ENCODE results near the gene FSCN2.

The FSCN2 gene

DNA sequence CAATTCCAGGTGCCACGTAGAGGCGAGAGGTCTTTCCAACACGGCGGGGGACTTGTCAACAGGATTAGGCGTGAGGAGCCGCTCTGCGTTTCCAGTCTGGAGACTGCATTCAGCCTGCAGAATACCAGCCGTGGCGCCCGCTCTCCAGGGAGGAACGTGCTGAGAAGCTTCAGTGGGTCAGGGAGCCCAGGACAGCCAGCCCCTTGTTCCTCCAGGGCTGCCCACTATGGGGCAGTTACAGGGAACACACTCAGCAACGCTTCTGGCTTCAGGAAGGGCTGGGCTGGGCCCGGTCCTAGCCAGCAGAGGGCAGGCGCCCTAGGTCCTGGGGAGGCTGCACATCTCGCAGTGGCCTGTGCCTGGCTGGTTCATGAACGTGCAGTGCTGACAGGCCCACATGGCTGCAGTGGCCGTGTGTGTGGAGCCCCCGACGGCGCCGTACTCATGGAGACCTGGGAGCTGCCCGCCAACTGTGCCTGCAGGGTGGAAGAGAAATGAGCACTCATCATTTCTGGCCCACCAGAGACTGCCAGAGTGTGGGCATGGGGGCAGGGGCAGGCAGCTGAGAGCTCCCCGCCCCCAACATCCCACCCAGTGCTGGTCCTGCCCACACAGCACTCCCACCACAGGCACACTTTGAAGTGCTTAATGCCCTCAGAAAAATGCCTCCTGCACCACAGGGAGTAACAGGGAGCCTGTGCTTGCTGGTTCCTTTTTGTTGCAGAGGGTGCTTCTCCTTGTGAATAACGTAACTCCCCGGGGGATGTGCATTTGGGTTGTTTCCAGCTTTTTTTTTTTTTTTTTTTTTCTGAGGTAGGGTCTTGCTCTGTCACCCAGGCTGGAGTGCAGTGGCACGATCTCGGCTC, 31.0 kb downstream of the FSCN2 start:
- FAIRE-seq: no peak

DNA sequence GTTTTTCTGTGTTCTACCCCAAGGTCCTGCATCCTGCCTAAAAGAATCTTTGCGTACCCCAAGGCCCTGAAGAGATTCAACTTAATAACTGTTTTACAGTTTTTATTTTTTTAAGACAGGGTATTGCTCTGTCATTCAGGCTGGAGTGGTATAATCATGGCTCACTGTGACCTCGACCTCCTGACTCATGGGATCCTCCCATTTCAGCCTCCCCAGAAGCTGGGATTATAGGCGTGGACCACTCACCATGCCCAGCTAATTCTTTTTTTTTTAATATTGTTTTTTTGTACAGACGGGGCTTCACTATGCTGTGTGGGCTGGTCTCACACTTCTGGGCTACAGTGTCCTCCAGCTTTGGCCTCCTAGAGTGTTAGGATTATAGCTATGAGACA, 33.3 kb downstream of the FSCN2 start:
- no peak for FAIRE-seq

DNA sequence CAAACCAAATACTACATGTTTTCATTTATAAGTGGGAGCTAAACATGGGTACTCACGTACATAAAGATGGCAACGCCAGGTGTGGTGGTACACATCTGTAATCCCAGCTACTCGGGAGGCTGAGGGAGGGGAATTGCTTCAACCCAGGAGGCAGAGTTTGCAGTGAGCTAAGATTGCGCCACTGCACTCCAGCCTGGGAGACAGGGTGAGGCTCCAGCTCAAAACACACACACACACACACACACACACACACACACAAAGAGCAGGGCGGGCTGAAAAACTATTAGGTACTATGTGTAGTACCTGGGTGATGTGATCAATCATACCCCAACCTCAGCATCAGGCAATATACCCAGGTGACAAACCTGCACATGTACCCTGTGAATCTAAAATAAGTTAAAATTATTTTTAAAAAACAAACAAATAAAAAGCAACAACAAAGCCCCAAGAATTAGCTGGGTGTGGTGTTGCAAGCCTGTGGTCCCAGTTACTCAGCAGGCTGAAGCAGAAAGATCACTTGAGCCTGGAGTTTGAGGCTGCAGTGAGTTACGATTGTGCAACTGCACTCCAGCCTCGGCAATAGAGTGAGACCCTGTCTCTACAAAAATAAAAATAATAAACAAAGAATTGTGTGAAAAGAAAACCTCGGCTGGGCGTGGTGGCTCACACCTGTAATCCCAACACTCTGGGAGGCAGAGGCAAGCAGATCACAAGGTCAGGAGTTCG, 35.8 kb downstream of the FSCN2 start:
- no peak for FAIRE-seq

DNA sequence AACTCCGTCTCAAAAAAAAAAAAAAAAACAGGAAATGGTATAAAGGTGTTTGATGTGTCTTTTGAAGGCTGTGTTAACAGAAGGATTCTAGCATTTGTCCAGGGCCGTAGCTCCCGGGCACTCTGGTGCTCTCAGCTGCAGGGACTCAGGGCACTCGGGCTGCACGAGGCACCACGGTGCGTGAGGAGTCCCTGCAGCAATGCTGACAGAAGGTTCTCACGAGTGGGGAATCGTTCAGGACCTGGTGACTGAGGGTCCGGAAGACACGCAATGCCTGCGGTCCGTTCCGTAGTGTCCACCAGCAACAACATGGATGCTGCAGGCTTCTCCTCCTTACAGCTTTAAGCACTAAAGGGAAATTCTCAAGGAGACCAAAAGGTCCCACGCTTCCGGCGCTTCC, 36.6 kb downstream of the FSCN2 start:
- no peak for FAIRE-seq

DNA sequence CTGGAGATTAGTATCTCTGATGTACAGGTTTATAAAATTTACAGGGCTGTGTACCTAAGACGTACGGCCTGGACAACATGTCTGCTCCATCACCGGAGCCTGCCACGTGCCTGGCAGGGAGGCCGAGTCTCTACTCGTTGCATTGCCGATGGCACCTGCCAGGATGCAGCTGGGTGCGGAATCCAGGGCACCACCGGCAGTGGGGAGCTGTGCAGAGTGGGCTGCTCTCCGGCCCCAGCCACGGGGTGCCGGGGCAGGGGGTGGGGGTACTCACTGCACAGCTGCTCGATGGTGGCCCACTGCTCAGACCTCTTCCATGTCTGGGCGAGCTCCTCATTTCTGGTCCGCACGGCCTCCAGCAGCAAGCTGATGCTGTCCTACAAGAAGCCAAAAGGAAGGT, 37.1 kb downstream of the FSCN2 start:
- no peak for FAIRE-seq

DNA sequence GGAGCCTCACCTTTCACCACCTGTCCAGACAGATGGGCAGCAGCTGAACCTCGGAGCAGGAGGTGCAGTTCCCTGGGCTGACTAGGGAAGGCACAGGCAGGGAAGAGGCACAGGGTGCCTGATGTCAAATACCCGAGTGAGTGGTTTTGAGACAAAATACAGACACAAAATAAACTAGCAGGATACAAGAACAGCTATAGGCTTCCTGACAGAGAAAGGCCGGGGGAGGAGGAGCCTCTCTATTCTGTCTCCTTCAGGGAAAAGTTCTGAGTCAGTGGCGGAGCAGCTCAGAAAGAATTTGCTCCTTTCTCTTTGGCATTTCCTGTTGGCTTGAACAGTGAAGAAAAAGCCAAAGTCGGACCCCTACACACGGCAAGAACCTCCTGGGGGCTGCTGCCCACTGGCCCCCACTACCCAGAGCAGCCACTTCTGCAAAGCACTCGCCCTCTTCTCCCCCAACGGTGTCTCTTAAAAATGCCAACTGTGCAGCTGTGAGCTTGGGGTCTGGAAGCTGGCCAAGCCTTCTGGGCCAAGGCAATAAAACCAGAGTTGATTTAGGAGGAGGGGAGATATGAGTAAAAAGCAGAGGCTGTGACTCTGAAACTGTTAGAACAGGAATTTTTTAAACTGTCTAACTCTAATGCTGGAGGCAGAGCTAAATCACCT, 38.4 kb downstream of the FSCN2 start:
- no peak for FAIRE-seq

DNA sequence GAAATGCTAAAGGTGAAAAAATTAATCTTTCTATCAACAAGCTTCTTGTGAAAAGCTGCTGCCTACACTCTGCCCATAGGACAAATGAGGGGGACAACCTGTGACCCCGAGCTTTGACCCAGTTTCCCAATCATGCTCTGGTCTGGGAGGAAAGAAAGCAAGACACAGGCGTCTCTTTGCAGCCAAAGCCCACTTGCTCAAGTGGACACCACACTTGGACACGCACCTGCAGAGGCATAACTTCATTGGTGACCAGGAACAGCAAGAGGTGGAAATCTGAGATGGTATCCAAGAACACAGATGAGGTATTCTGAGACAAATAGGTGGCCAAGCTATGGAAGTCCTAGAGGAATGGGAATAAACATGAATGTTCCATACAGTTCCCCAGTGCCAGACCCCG, 39.0 kb downstream of the FSCN2 start:
- no peak for FAIRE-seq

DNA sequence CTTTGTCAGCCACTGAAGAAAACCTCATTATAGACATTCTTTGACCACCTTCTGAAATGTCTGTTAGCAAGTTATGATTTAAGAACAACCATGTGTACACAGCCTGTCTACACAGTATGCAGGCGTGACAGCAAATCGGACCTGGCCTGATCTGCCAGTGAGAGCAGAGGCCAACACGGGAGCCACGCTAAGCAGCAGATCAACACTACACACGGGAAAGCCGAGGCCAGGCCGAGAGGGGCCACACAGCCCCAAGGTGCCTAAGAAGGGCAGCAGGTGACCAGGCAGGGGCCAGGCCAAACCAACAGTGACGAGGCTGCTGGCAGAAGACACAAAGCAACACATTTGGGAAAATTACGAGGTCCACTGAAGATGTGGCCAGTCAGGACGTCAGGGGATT, 40.2 kb downstream of the FSCN2 start:
- FAIRE-seq: no peak

DNA sequence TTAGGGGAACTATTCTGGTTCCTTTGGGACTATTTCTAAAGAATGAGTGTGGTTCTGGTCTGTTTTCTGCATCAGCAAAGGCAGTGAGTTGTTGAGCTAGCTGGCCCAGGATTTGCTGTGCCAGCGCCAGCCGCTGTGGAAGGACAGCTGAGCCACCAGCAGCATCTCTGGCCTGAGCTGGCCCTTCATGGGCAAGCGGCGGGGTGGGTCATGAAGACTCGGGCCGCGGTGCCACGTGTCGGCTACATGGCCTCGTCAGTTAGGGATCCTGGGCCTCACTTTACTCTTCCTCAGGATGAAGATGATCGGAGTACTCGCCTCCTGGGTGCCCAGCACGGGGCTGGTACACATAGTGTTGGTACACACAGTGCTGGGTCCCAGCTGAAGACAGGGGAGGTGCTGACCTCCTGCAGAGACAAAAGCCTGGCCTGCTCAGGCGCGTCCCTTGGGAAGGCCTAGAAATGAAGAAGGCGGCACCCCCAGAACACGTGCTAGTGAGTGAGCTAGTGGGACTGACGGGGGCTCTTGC, 41.9 kb downstream of the FSCN2 start:
- no peak for FAIRE-seq

DNA sequence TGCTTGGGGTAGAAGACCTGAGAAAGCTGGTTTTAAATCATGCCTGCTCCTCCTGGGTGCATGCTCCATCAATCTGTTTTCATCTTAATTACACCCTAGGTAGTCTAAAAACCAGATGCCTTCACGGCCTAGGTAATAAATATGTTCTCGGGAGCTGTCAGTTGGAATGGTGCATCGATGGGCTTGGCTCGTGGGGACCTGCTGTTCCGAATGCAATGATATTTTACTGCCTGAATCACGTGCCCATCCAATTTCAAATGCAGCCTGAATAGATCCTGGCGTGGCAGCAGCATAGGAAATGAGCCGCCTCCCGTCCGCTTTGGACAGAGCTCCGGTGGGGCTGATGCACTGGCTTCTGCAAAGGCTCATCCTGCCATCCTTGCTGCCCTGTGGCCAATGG, 42.8 kb downstream of the FSCN2 start:
- FAIRE-seq: no peak

DNA sequence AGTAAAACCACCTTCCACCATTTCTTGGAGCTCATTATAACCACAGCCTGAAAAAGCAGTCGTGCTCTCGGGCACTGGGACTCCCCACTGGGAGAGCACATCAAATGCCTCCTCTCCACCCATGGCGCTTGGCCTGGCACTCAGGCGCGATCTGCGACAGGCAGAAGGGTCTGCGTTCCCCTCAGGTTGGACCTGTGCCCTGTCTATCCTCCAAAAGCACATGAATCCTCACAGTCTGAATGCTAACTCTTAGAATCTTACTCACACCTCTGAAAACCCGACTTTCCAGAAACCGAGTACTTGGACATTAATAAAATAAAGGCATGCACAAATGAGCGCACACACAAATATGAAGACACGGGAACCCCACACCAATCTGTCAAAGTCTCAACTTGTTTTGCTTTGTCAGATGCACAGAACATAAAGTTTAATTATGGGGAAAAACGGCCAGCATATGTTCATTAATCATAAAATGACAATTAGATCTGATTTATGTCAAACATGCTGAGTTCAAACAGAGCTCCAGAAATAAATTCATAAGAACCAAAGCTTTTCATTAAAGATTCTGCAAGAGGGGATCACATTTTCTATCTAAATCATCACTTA, 44.5 kb downstream of the FSCN2 start:
- no peak for FAIRE-seq

DNA sequence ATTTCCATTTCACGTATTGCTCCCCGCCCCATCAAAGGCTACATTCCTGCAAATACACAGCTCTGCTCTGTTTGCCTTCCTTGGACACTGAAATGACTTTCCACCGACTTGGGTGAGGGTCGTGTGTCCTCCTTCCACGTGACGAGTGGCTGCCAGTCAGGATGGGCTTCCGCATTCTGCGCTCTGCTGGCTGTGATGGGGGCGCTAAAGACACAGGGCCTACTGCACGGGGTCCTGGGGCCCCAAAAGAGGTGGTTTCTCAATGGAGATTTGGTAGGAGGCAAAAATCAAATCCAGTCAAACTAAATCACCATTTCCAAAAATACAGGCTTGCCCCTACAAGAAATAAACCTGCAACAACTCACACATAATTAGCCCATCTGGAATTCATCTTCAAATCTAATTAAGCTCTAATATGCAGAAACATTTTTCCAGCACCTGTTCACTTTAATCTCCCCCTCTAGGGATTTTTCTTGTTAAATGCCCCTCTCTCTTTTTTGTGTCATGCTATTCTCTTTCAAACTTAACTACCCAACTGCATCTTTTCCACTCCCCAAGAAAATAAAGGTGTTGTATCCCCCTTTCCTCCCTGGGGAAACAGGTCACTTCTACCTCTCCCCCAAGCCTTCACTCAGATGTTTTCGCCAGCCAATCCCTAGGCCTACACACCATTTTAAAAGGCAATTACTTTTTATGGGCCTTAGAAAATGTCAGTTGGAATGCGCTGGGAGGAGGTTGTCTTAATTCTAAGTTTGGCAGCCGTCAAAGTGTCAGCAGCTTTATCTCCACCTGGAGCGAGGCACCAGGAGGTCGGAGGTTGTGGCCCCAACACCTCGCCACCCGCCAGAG, 45.8 kb downstream of the FSCN2 start:
- FAIRE-seq: no peak

DNA sequence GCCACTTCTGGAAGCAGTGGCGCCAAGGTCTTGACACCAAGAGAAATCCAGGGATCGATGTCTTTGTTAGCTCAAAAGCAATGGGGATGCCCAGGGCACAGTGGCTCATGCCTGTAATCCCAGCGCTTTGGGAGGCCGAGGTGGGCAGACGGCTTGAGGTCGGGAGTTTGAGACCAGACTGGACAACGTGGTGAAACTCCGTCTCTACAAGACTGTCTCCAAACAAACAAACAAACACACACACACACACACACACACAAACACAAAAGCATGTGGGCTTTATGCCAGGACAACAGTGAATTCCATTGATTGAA, 46.4 kb downstream of the FSCN2 start:
- FAIRE-seq: no peak

DNA sequence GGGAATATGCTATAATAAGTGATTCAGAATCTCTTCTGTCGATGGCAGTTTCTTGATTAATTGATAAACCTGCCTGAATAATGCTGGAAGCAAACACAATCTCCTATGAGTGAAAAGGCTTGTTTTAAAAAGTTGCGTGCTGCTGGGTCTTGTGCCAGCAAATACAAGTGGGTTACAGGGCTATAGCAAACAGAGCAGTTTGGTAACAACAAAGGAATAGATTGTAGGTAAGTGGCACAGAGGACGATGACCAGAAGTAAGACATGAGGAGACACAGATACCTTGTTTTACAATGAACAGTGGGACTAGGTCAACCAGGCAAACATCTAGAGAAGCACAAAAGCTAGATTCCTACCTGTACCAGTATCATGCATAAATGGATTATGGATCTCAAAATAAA, 47.7 kb downstream of the FSCN2 start:
- FAIRE-seq: no peak

DNA sequence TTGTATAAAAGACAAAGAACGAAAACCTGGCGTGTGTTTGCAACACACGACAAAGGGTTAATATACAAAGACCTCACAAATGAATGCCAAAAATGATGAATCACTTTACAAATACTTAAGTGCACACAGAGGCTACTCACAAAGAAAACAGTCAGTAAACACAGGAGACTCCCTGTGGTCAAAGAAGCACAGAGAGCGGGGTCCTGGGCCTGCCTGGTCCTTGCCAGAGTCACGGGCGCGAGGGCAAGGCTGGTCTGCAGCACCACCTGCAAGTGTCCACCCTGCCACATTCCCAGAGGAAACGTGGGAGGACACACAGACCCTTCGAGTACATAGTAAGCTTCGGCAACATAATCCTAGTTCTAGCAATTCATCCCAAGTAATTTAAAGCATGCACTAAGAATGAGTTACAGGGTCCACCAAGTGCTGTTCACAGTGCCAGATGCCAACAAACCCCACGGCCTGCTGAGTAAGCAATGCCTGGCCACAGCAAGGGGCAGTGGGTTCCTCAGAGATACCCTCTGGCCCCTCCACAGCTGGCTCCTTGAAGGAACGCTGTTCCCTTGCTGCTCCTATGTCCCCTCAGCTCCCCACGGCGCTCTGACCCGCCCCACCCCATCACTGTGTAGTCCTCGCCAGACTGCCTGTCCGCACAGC, 48.6 kb downstream of the FSCN2 start:
- no peak for FAIRE-seq

DNA sequence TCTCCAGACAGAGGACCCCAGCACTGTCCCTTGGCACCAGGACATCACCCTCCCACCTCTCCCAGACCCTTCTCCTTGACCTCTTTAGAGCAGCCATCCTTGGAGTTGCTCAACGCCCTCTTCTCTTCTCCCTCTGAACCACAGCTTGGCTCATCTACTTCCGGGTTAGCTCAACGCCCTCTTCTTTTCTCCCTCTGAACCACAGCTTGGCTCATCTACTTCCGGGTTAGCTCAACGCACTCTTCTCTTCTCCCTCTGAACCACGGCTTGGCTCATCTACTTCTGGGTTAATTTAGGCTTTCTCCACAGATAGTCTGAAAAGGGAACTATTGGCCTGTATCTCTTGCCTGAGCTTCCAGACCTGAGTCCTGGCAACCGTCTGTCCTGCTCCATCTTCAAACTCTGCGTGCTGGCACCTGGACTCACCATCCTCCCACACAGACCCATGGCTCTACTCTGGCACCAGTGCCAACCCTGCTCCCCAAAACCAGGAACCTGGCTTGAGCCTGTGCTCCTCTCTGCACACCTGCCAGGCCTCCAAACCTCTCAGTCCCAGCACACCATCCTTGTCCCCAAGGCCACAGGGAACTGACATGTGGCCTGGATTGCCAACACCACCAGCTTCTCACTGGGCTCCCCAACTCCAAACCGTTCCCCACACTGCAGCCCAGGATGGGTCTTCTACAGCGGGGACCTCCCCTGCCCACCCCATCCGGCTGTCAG, 49.3 kb downstream of the FSCN2 start:
- FAIRE-seq: peak; percentile 99

DNA sequence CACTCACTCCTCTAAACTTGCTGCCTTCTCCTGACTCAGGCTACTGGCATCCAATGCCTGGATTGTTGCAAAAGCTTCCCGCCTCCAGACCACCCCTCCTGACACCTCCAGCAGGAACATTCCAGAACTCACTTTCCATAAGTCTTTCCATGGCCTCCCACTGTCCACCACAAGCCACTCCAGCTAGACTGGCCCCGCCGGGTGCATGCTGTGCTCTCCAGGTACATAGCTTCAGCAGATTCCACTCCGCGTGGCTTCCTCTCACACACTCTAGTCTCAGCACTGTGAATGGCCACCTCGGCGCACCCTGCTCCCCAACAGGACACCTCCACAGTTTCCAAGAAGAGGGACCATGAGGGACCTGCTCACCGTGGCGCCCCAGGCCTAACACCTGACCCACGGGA, 49.9 kb downstream of the FSCN2 start:
- FAIRE-seq: no peak

DNA sequence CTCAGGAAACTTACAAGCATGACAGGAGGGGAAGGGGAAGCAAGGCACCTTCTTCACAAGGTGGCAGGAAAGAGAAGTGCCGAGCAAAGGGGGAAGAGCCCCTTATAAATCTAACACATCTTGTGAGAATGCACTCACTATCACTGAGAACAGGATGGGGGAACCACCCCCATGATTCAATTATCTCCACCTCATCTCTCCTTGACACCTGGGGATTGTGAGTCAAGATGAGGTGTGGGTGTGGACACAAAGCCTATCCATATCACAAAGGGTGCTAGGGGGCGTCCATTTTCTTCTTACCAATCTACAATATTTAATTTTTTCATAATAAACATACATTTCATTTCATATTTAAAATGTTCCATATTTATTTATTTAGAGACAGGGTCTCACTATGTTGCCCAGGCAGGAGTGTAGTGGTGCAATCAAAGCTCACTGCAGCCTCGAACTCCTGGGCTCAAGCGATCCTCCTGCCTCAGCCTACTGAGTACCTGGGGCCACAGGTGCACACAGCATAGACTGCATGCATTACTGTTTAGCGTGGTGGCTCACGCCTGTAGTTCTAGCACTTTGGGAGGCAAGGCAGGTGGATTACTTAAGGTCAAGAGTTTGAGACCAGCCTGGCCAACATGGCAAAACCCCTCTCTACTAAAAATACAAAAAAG, 50.5 kb downstream of the FSCN2 start:
- no peak for FAIRE-seq

DNA sequence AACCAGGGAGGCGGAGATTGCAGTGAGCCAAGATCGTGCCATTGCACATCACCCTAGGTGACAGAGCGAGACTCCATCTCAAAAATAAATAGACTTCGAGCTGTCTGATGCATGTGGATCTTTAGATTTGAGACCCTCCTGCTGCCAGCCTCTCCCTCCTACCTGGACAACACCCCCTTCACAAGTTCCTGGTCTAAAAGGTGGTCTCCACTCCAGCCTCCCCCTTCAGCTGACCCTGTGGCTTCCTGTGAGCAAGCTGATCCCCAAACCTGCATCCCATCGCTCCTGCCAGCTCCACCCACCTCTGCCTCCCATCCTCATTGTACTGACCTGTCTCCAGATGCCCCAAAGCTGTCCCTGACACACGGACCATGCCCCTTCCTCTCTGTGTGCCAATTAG, 51.1 kb downstream of the FSCN2 start:
- no peak for FAIRE-seq

DNA sequence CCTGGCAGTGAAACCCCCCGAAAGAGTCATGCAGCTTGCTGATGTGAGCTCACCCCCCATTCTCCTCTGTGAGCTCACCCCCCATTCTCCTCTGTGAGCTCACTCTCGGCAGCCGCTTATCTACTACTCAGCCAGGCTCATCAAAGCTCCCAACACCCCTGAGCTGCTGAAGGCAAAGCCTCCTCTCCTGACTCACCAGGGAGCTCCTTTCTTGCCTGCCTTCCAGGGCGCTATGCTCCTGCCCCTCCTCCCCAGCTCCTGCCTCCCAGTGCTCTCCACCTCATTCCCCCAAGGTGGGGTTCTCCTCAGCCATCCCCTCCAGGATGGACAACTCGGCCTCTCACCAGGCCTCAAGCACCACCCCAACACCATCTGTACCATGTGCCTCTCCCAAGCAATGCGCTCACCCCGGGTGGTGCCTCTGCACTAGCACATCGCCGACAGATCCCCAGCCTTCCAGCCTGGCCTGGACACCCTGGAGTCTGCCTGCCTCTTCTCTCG, 51.7 kb downstream of the FSCN2 start:
- FAIRE-seq: no peak
